ENCODE measurements around the gene FEZ2. TPM values are rescaled to one million over a fixed set of nuclear protein-coding genes. Genes with fewer than 3 reads are reported as not detected.

The FEZ2 gene
- total and polyA plus RNA-seq, 2 of the 8 experiments (the other 6 are each of a cell fraction or from before 2014, with no cell fraction given) = 7.5 to 16.4 TPM

DNA sequence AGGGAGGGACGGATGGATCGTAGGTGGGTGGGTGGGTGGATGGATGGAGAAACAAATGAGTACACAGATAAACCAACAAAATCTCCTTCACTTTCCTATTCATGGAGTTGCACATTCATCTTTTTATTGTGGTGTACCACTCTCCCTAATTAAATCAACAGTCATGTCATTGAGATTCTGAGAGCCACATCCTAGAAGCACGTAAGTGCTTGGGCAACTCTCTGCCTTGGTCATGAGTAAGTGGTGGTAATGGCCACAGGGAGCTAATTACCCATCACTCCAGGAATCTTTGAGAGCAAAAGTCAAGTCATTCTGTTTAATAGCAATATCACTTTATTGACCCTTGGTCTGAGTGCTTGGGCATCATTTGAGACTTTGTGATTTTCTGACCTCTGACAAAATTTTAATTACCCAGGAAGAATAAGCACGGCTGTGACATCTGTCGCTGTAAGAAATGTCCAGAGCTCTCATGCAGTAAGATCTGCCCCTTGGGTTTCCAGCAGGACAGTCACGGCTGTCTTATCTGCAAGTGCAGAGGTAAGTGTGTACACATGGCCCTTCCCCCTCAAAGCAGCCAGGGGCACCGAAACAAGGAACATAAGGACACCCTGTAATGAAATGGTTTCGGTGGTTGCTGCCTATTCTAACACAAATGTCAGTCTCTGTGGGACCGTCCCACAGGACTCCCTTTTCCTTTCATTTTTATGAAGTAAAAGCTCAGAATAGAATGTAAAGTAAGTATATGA lies 85.9 kb downstream of the FEZ2 start (continued):
- TF ChIP-seq EZH2 (IDR thresholded peaks at IDR 0.05; ENCODE audit: low read depth, low read length, severe bottlenecking) (no peak), SIN3A (conservative IDR thresholded peaks at IDR 0.05 in 1 of 2, IDR thresholded peaks at IDR 0.05 in 1 of 2; ENCODE audit: low read depth in 1 of 2, low read length in 2 of 2) (no peak), ASH2L (IDR thresholded peaks at IDR 0.05; ENCODE audit: low read length) (no peak), FOSL1 (IDR thresholded peaks at IDR 0.05; ENCODE audit: insufficient read depth, low read depth, low read length) (no peak), TCF12 (IDR thresholded peaks at IDR 0.05; ENCODE audit: low read depth, low read length) (no peak), HDAC2 (IDR thresholded peaks at IDR 0.05; ENCODE audit: borderline replicate concordance in 1 of 2, low read depth in 2 of 2, low read length in 2 of 2) (no peak), GTF2F1 (IDR thresholded peaks at IDR 0.05; ENCODE audit: borderline replicate concordance, low read depth, low read length) (no peak)
